ENCODE results near the gene PA2G4.
"Not testable (repeated sequence)": the region's sequence is repeated elsewhere in the genome, so short reads cannot be mapped to it uniquely, and the experiment has no call there.

PA2G4 gene

DNA sequence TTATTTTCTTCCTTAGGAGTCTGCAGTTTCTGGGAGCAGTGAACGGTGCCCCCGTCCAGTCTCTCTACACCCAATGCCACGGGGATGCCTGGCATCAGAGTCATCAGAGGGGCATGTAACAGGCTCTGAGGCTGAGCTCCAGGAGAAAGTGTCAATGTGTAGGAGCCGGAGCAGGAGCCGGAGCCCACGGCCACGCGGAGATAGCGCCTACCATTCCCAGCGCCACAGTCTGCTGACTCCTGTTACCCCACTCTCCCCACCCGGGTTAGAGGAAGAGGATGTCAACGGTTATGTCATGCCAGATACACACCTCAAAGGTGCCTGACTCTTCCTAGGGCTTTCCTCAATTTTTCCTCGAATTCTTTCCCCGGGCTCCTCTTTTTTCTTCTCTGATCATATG lies 3.3 kb upstream of the PA2G4 start:
- no peak for DNase-seq (ENCODE audit: low spot score)

GRCh38 chr12:56102683-56103065 lies 1.7 kb upstream of the PA2G4 start:
- DNase-seq (ENCODE audit: low spot score): no peak

DNA sequence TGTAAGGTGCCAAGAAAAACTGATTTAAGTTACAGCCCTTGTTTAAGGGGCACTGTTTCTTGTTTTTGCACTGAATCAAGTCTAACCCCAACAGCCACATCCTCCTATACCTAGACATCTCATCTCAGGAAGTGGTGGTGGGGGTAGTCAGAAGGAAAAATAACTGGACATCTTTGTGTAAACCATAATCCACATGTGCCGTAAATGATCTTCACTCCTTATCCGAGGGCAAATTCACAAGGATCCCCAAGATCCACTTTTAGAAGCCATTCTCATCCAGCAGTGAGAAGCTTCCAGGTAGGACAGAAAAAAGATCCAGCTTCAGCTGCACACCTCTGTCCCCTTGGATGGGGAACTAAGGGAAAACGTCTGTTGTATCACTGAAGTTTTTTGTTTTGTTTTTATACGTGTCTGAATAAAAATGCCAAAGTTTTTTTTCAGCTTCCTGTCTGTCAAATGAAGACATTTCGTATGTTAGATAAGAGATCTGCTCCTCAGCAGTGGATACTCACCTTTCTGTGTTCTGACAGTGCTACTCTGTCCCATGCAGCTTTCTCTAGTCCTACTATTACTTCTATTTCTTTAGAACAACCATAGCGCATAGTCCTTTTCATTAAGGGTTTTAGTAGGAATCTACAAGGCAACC lies 1.2 kb upstream of the PA2G4 start:
- no peak for DNase-seq (ENCODE audit: low spot score)

DNA sequence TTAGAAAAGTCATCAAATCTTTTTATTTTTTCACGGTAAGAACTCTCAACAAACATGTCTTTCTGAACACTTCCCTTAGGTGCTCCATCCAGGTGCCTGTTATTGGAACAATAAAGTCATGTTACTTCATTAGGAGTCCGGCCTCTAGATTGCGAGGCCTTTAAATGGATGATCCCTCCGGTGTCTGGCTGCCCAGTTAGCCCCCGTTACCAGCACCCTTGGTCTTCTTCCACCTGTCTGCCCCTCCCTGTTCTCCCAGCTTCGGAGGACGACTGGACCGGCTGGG lies 593 bp upstream of the PA2G4 start:
- no peak for DNase-seq (ENCODE audit: low spot score)

GRCh38 chr12:56104815-56105608 lies 653 bp downstream of the PA2G4 start:
- peak; percentile 60 for DNase-seq (ENCODE audit: low spot score)

- DNase-seq (ENCODE audit: low spot score): no peak
Observed at GRCh38 chr12:56105609-56105902, 1.2 kb downstream of the PA2G4 start.

- no peak for DNase-seq (ENCODE audit: low spot score)
Observed at GRCh38 chr12:56107242-56107641, 2.9 kb downstream of the PA2G4 start.

- DNase-seq (ENCODE audit: low spot score): no peak
Observed at GRCh38 chr12:56110571-56110970, 6.2 kb downstream of the PA2G4 start.

DNA sequence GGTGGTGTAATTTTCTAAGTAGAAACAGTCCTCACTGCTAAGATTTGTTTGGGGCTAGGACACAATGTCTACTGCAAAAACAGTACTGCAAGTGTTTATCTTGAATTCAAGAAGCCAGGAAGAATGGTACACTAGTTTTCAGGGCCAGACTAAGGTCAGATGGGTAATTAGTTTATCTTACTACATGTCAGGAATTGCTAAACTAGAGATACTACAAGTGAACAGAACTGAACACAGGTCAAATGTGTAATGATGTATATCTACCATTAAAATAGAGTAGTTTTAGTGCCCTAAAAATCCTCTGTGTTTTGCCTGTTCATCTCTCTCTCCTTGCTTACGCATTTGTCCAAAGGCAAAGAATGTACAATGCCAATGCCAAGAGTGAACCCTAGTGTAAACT lies 9.7 kb downstream of the PA2G4 start:
- no peak for DNase-seq (ENCODE audit: low spot score)

- no peak for DNase-seq (ENCODE audit: low spot score)
Observed at GRCh38 chr12:56115329-56115728, 11.0 kb downstream of the PA2G4 start.

DNA sequence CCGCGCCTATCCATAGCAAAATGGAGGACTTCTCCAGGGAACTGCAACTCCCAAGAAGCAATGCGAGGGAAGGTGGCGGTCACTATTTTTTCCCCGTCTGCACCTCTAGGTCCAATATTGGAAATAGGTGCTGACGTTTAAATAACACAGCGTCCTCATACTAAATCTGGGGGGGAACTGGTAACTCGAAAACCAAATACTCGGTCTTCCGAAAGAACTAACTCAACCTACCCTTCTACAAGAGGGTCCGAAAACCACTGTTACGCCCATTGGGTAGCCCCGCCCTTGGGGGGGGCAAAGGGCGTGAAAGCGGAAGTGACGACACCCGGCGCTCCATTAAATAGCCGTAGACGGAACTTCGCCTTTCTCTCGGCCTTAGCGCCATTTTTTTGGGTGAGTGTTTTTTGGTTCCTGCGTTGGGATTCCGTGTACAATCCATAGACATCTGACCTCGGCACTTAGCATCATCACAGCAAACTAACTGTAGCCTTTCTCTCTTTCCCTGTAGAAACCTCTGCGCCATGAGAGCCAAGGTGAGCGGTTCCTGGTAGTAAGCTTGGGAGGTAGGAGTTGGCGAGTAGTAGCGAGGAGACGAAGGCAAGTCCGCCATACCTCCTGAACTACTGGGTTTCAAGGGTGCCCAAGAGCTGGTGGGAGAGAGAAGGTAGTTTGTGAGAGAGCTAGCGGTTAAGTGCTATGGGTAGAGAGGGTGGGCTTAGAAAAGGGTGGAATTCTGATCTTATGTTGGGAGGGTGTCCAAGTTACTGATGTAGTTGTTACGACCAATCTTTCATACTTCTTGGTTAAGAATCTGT lies 12.1 kb downstream of the PA2G4 start, which contains the start of gene RPL41:
RPL41 (plus strand) TSS at position 367 of the 815 bp plus-strand sequence.
- peak; percentile 84 for DNase-seq (ENCODE audit: low spot score)

DNA sequence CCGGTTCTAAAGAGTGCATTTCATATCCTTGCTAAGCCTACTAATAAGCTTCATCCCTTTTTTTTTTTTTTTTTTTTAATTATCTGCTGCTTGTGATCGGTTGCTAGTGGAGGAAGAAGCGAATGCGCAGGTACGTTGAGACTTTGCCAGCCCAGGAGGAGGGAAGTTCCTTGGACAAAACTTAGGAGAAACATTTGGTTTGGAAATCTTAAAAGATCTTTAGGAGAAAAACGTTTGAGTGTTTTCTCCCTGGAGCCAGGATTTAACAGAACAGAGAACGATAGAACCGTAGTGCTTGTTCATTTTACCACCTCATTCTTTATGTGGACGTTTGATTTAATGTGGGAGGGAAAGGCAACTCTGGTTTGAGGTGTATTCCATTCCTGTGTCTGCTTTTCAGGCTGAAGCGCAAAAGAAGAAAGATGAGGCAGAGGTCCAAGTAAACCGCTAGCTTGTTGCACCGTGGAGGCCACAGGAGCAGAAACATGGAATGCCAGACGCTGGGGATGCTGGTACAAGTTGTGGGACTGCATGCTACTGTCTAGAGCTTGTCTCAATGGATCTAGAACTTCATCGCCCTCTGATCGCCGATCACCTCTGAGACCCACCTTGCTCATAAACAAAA lies 12.8 kb downstream of the PA2G4 start:
- not testable (repeated sequence) for DNase-seq (ENCODE audit: low spot score)

GRCh38 chr12:56117778-56118687 lies 13.7 kb downstream of the PA2G4 start, which contains the start of gene ZC3H10:
TSS of gene ZC3H10 (plus strand) at chr12:56118266. CDS start at chr12:56120563, 2,297 bp downstream.
- peak; percentile 92 for DNase-seq (ENCODE audit: low spot score)

GRCh38 chr12:56118688-56119357 lies 14.5 kb downstream of the PA2G4 start:
- no peak for DNase-seq (ENCODE audit: low spot score)

- peak; percentile 78 for DNase-seq (ENCODE audit: low spot score)
Observed at GRCh38 chr12:56119361-56119796, 15.0 kb downstream of the PA2G4 start.

DNA sequence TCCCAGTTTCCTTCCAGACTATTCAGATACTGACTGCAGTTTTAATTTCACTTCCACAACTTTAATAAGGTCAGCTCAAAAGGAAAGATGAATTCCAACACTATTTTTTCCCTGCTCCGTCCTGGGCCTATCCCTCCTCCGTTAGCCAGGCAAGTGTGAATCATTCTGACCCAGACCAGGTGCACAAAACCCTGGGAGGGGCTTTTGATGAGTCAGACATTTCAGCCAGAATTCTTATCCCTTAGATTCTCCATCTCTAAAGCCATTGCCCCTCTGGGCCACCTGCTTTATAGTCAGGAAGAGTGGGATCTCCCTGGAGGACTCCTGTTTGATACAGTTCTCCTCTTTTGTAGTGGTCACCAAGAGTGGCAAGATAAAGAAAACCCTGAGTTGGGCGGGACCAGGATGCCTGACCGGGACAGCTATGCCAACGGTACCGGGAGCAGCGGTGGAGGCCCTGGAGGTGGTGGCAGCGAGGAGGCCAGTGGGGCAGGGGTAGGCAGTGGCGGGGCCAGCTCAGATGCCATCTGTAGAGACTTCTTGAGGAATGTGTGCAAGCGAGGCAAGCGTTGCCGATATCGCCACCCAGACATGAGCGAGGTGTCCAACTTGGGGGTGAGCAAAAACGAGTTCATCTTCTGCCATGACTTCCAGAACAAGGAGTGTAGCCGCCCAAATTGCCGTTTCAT lies 15.9 kb downstream of the PA2G4 start:
- no peak for DNase-seq (ENCODE audit: low spot score)

DNA sequence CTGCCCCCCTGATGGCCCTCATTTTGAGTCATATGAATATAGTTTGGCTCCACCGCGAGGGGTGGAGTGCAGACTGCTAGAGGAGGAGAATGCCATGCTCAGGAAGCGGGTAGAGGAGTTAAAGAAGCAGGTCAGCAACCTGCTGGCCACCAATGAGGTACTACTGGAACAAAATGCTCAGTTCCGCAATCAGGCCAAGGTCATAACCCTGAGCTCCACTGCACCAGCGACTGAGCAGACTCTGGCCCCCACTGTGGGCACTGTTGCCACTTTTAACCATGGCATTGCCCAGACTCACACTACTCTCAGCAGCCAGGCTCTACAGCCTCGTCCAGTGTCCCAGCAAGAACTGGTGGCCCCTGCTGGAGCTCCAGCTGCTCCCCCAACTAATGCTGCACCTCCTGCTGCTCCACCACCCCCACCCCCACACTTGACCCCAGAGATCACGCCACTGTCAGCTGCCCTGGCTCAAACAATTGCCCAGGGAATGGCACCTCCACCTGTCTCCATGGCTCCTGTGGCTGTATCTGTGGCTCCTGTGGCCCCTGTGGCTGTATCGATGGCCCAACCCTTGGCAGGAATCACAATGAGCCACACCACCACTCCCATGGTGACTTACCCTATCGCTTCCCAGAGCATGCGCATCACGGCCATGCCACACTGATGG lies 17.0 kb downstream of the PA2G4 start:
- no peak for DNase-seq (ENCODE audit: low spot score)

DNA sequence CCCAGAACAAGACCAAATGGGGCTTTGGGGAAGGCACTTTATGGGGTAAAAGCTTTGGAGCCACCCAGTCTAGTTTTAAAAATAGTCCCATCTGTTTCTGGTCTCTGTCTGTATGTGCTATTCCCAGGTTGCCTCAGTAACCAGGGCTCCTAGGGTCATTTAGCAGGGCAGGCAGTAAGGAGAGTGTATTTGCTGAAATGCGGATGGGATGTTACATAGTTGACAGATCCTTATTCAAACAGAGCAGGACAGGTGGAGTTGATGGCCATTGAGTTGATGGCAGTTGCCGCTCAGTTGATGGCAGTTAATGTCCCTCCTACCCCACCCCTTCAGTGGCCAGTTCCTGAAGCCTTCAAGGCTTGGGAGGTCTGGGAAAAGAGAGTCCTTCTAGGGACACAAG lies 18.3 kb downstream of the PA2G4 start:
- no peak for DNase-seq (ENCODE audit: low spot score)

DNA sequence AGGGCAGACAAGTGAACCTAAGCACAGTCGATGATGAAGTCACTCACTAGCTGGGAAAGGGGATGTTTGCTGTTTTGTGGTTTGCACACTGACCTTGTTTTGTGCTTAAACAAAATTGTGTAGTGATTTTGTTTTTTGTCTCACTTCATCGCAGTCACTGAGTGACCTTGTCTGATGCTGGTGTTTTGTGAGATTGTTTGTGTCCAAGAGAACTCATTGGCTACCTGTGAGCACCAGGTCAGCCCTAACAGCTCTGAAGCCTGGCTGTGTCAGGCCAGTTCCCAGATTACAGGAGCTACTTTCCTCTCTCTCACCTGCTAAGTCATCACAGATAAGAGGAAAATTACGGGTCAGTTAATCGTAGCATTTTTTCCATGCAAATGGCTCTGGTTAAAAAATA lies 19.8 kb downstream of the PA2G4 start:
- no peak for DNase-seq (ENCODE audit: low spot score)

- no peak for DNase-seq (ENCODE audit: low spot score)
Observed at GRCh38 chr12:56126732-56127239, 22.4 kb downstream of the PA2G4 start.
